Osteocyte (in vitro differentiated cells): ENCODE results near the gene RPL39L. TPM values are rescaled to one million over a fixed set of nuclear protein-coding genes. Genes with fewer than 3 reads are reported as not detected.

Source experiments
- DNase-seq: peaks from one replicate; pipeline ENCODE4 v3.0.0; 2021; ENCODE audit warnings: mixed read lengths; ENCODE audit not compliant: unreplicated experiment; ENCODE audit errors: extremely low spot score
- H3K27ac Mint-ChIP-seq: one replicate; pipeline ENCODE4 v1.8.0; 2021; ENCODE audit warnings: mild to moderate bottlenecking, mixed read lengths; ENCODE audit not compliant: unreplicated experiment
- H3K27me3 Mint-ChIP-seq: one replicate; pipeline ENCODE4 v1.8.0; 2021; ENCODE audit warnings: mixed read lengths; ENCODE audit not compliant: unreplicated experiment
- H3K36me3 Mint-ChIP-seq: one replicate; pipeline ENCODE4 v1.8.0; 2021; ENCODE audit warnings: mixed read lengths; ENCODE audit not compliant: unreplicated experiment
- H3K4me1 Mint-ChIP-seq: one replicate; pipeline ENCODE4 v1.8.0; 2021; ENCODE audit warnings: mixed read lengths; ENCODE audit not compliant: unreplicated experiment
- H3K4me3 Mint-ChIP-seq: one replicate; pipeline ENCODE4 v1.8.0; 2021; ENCODE audit warnings: mild to moderate bottlenecking, moderate library complexity, mixed read lengths; ENCODE audit not compliant: unreplicated experiment
- H3K9me3 Mint-ChIP-seq: one replicate; pipeline ENCODE4 v1.8.0; 2021; ENCODE audit warnings: mixed read lengths; ENCODE audit not compliant: unreplicated experiment
- CTCF ChIP-seq: fragments of 200-600 bp; sonication (generic); IDR thresholded peaks from 2 replicates; pipeline ENCODE4 v1.5.0; 2021; ENCODE audit warnings: antibody characterized with exemption, mild to moderate bottlenecking, moderate library complexity
- total RNA-seq: library from RNA; stranded (reverse); gene quantifications from 2 replicates; pipeline ENCODE4 v1.2.1, GENCODE V29; 2021

RPL39L gene
- total RNA-seq, 1 donor from 2014 or later, result 19.5 TPM

- peaks cover 24% of the 10 kb centered on the region for H3K9me3 Mint-ChIP-seq
- no peaks in the 10 kb centered on the region for H3K27me3 Mint-ChIP-seq
- H3K4me1 Mint-ChIP-seq, result peaks cover 23% of the 10 kb centered on the region
- H3K27ac Mint-ChIP-seq, result peak overlapping the region; percentile 80
- DNase-seq, result peak; percentile 51
- H3K36me3 Mint-ChIP-seq, result peaks cover 13% of the 10 kb centered on the region
- no peak for TF ChIP-seq CTCF
- peak overlapping the region; percentile 48 for H3K4me3 Mint-ChIP-seq
These were observed 54.2 kb downstream of the RPL39L start for GRCh38 chr3:187085021-187085666.

GRCh38 chr3:187084580-187084979, 54.7 kb downstream of the RPL39L start:
- no peak for DNase-seq
- H3K27ac Mint-ChIP-seq, result peak overlapping the region; percentile 80
- peaks cover 21% of the 10 kb centered on the region for H3K9me3 Mint-ChIP-seq
- H3K4me3 Mint-ChIP-seq, result peak overlapping the region; percentile 48
- TF ChIP-seq CTCF, result no peak
- H3K36me3 Mint-ChIP-seq, result peaks cover 11% of the 10 kb centered on the region
- no peaks in the 10 kb centered on the region for H3K27me3 Mint-ChIP-seq
- H3K4me1 Mint-ChIP-seq, result peaks cover 23% of the 10 kb centered on the region

- no peak for DNase-seq
- TF ChIP-seq CTCF, result no peak
- Mint-ChIP-seq H3K4me1 (peaks cover 23% of the 10 kb centered on the region), H3K27ac (peak overlapping the region; percentile 80), H3K4me3 (peak overlapping the region; percentile 44), H3K27me3 (no peaks in the 10 kb centered on the region), H3K36me3 (peaks cover 13% of the 10 kb centered on the region), H3K9me3 (peaks cover 17% of the 10 kb centered on the region)
These were observed 55.2 kb downstream of the RPL39L start for GRCh38 chr3:187084126-187084525.

- Mint-ChIP-seq H3K36me3 (peaks cover 16% of the 10 kb centered on the region), H3K9me3 (peaks cover 8% of the 10 kb centered on the region), H3K27me3 (no peaks in the 10 kb centered on the region), H3K4me3 (no peak overlapping the region), H3K27ac (no peak overlapping the region), H3K4me1 (peaks cover 23% of the 10 kb centered on the region)
- peak; percentile 42 for DNase-seq
- no peak for TF ChIP-seq CTCF
These were observed 56.4 kb downstream of the RPL39L start for GRCh38 chr3:187082758-187083375.

- H3K9me3 Mint-ChIP-seq, result no peaks in the 10 kb centered on the region
- no peaks in the 10 kb centered on the region for H3K27me3 Mint-ChIP-seq
- no peak for TF ChIP-seq CTCF
- H3K4me3 Mint-ChIP-seq, result no peak overlapping the region
- no peak overlapping the region for H3K27ac Mint-ChIP-seq
- peaks cover 19% of the 10 kb centered on the region for H3K36me3 Mint-ChIP-seq
- DNase-seq, result no peak
- peaks cover 23% of the 10 kb centered on the region for H3K4me1 Mint-ChIP-seq
These were observed 58.4 kb downstream of the RPL39L start for GRCh38 chr3:187080799-187081450.
